GM03348 (cell line): ENCODE data around the gene CLPSL1.

Experiments used
- DNase-seq: peaks from one replicate; pipeline ENCODE4 v3.0.0; 2012; ENCODE audit warnings: low spot score

The CLPSL1 gene

GRCh38 chr6:35759426-35759825 lies 21.4 kb upstream of the CLPSL1 start:
- DNase-seq, result no peak

- DNase-seq, result no peak
Observed at GRCh38 chr6:35765739-35766138, 15.1 kb upstream of the CLPSL1 start.

GRCh38 chr6:35769211-35769610 lies 11.6 kb upstream of the CLPSL1 start:
- no peak for DNase-seq

DNA sequence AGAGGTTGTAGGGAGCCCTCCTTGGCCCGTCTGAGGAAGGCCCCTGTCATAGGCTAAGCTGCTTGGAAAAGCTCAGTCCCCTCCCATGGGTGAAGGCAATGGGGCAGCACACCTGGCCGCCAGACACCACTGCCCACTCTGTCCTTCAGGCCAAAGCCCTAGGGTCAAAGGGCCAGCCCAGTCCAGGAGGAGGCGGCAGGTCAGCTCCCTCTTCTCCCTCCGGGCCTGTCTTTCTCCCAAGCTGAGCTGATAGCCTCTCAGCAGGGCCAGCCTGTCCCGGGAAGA lies 9.5 kb upstream of the CLPSL1 start:
- DNase-seq, result no peak

- no peak for DNase-seq
Observed at GRCh38 chr6:35774116-35774794, 6.6 kb upstream of the CLPSL1 start.

DNA sequence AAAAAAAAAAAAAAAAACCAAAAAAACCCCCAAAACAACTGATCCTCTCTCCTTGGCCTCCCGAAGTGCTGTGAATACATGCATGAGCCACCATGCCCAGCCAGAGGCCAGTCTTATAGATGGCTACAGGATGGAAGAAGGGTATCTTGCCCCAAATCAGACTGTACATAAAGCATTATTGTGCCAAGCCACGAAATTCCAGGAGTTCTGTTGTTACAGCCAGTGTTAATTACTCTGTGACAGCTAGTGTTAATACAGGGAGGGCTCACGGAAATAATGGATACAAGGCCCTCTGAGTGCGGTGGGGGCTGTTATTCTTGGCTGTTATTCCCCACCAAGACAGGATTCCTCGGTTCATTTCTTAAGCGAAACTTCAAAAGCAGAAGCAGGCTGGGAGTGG lies 5.8 kb upstream of the CLPSL1 start:
- no peak for DNase-seq

DNA sequence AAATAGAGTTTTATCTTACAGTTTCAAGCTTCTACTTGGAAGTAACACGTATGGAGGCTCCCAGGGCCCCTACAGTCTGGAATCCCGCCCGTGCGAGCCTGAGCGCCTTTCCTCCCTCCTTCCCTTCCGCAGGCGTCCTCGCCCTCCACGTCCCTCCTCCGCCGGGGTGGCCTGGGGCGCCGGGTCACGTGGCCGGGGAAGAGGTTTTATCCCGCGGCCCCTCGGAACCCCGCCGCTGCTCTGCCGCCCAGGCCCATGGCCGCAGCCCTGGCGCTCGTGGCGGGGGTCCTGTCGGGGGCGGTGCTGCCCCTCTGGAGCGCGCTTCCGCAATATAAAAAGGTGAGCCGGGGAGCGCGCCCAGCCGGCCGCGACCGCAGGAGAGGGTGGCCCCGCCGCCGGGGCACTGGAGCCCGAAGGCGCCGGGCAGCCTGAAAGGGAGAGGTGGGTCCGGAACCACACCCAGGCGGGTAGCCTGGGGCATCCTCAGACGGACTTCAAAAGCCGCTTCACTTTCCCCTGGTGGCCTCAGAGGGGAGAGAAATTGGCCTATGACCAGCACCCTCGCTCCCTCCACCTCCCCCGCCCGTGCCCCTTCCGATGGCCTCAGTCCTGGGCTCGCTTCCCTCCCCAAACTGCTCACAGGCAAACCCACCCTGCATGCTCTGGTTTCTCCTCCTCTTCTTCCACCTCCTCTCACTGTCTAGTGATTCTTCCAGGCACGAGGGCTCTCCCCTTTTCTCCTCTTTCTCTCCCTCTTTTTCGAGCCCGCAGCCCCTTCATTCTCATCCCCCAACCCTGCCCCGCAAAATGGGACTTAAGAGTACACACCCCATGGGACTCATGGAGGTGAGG lies 4.2 kb upstream of the CLPSL1 start, which contains the start of gene CLPSL2:
CLPSL2 (plus strand) TSS at position 235 of the 852 bp plus-strand sequence; CDS start at position 256, 21 bp downstream.
- peak; percentile 43 for DNase-seq

DNA sequence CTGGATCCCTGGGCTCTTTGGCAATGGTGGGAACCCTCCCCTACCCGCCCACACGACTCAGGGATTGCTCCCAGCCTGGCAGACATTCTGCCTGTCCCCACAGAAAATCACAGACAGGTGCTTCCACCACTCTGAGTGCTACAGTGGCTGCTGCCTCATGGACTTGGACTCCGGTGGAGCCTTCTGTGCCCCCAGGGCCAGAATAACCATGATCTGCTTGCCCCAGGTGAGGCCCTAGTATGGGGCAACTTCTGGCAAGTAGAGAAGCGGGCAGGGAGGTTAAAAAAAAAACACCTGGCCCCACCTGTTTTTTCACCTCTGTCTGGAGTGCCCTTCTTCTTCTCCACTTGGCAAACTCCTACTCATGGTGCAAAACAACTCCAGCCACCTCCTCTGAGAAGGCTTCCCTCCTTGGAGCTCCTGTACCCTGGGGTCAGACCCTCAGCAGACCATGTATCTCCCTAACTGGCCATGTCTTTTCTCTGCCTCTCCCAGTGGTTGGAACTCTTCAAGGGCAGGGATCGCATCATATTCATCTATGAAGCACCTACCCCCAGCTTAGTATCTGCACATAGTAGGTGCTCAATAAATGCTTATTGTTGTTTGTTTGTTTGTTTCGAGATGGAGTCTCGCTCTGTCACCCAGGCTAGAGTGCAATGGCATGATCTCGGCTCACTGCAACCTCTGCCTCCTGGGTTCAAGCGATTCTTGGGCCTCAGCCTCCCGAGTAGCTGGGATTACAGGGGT lies 3.3 kb upstream of the CLPSL1 start:
- no peak for DNase-seq

- no peak for DNase-seq
Observed at GRCh38 chr6:35778437-35778836, 2.4 kb upstream of the CLPSL1 start.

GRCh38 chr6:35781290-35781689 lies 471 bp downstream of the CLPSL1 start:
- no peak for DNase-seq

DNA sequence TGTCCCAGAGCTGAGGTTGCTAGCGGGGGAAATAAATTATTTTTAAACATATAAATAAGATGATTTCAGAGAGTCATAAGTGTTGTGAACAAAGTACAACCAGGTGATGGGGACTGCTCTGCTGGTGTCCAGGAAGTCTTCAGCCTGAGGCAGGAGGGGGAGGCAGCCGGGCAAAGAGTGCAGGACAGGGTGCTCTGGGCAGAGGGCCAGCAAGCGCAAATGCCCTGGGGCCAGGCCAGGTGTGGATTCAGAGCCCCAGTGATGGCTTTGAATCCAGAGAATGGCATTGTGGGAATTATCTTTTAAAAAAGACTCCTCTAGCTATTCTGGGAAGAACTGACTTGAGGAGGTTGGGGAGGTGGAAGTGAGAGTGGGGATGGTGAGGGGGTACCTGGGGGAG lies 1.6 kb downstream of the CLPSL1 start:
- DNase-seq, result no peak

DNA sequence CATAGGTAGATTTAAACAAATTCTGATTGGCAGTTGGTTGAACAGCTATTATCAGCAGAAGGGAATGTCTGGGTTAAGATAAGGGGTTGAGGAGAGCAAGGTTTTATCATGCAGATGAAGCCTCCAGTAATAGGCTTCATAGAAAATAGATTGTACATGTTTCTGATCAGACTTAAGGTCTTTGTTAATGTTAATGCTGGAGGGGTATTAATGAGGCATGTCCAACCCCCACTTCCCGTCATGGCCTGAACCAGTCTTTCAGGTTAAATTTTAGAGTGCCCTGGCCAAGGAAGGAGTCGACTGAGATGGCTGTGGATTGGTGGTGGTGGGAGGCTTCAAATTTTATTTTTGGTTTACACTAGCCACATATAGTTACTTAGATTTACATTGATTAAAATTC lies 3.4 kb downstream of the CLPSL1 start:
- DNase-seq, result no peak

- DNase-seq, result no peak
Observed at GRCh38 chr6:35786272-35786671, 5.5 kb downstream of the CLPSL1 start.

GRCh38 chr6:35786810-35787209 lies 6.0 kb downstream of the CLPSL1 start:
- peak; percentile 60 for DNase-seq

DNA sequence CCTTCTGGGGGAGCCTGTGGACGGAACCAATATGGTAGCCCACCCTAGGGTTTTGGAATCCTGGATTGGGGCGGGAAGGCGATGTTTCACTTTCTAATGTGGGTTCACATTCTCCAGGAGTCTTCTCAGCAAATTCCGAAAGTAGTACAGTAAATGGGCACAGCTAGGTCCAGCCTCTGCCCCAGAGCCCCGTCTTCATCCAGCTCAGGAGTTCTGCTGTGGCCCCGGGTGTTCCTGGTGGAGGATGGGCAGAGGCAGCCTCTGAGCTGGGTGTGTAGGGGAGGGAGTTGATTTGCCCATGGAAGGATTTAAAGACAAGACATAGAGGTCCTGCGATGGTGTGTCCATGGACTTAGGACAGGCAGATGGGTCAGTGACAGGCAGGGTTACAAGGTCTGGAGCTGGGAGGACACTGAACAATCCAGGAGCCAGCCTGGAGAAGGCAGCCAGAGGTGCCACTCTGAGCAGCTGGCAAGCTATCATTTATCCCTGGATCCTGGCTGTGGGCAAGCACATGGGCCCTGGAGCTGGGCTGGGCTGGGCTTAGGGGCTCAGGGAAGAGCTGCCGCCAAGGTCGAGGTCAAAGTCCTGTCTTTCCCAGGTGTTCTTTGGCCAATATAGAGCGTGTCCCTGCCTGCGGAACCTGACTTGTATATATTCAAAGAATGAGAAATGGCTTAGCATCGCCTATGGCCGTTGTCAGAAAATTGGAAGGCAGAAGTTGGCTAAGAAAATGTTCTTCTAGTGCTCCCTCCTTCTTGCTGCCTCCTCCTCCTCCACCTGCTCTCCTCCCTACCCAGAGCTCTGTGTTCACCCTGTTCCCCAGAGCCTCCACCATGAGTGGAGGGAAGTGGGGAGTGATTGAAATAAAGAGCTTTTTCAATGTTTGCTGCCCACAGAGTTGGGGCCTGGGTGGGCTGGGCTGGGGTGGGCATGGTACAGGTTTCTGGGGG lies 6.7 kb downstream of the CLPSL1 start:
- DNase-seq, result no peak

- DNase-seq, result no peak
Observed at GRCh38 chr6:35788423-35788982, 7.7 kb downstream of the CLPSL1 start.

- no peak for DNase-seq
Observed at GRCh38 chr6:35790683-35791082, 9.9 kb downstream of the CLPSL1 start.

DNA sequence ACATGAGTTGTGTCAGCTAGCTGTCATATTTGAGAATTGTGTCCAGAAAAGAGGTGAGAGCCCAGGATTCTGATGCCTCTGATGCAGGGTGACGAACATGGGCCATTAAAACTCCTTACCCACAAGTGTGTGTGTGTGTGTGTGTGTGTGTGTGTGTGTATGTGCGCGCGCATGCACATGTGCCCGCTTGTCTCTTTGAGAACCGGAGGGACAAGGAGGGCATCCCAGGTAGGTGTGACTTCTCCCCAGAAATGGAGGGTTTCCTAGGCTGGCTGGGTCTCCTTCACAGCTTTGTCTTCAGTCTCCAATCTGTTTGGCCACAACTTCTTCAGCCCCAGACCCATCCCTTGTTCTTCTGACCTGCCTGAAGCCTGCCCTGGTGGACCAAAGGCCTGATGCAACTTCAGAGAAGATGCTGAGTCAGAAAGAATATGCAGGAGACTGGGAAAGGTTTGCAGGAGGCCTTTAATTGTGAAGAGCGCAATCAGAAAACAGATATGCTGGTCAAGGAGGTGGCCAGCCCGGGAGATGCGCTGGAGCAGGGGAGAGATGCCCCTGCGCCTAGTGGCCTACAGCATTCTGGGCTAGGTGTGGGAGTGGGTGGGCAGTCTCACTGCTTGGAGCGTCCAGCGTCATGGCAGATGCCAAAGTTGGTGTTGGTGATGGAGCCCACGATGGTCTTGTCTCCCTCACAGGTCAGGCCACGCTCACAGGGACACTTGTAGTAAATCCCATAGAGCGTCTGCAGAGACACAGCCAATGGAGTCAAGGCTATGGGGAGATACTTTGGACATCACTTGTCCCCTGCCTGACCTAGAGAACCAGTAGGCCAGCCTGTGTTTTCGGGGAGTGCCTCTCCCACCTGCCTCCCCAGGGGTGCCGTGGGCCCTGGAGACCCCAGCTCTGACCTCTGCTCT lies 14.0 kb downstream of the CLPSL1 start:
- no peak for DNase-seq

DNA sequence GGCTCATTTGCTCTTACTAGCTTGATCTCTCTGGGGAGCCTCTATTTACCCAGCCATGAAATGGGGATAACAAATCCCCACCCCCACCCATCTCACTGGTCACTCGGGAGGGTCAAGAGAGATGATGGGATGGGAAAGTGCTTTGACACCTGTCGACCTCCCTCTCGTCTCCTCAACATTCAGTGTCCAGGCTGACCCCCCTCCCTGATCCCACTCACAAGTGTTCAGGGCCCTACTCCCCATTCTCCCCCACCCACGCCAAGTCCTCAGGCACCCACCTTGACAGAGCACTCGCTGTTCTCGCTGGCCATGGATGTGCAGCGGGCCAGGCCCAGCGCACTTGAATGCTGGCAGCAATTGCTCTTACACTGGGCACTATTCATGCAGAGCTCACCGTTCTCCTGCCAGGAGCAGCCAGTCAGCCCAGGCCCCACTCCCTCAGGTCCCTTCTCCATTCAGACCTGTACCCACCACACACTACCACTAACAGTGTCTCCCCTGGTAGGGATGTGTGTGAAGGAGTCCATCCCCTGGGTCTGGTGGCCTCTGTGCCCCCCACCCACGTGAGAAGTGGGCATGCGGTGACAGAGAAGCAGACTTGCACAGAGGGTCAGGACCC lies 14.7 kb downstream of the CLPSL1 start:
- DNase-seq, result no peak

DNA sequence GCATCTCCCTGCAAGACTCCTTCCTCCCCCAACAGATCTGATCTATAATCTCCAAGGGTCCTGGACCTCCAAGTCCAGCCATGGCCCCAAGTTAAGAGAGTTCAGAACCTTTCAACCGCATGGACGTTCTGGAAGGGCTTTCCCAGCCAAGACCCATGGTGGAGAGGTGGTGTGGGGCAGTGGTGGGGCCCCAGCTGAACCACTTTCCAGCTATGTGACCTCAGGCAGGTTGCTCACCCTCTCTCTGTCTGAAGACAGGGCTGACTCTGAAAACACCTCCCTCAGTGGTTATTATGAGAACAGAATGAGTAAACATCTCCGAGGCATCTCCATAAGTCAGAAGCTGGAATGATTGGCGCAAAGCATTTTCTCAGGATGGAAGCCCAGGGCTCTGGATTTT lies 15.4 kb downstream of the CLPSL1 start:
- no peak for DNase-seq
